Measurements from ENCODE around the gene SLC25A34. TPM values are rescaled to one million over a fixed set of nuclear protein-coding genes. Genes with fewer than 3 reads are reported as not detected.

The SLC25A34 gene
- total and polyA plus RNA-seq, 10 of the 15 experiments (the other 5 are each of a cell fraction or from before 2014, with no cell fraction given): 0.02 to 1.6 (median 0.39) TPM

DNA sequence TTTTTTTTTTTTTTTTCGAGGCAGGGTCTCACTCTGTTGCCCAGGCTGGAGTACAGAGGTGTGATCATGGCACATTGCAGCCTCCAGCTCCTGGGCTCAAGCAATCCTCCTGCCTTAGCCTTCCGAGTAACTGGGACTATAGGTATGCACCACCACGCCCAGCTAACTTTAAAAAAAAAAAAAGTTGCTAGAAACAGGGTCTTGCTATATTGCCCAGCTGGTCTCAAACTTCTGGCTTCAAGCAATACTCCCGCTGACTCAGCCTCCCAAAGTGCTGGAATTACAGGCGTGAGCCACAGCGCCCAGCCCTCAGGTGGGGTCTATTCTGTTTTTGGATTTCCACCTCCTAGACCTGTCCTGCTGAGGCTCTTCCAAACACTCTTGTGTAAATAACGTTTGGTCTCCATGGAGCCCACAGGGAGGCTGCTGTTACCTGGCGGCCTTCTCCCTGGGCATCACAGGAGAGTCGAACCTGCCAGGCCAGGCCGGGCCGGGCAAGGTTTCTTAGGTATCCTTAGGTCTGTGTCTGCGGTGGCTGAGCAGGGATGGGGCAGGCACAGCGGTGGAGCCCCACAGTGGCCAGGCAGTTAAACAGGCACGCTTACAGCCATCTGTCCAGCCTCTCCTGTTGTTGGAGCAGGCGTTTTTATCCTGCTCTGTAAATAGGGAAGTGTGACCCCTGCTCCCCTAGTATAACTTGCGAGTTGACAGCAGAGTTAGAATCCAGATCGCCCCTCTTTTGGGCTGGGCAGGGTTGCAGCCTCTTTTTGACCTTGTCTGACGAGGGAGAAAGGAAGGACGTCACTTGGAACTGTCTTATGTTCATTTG is 33.1 kb upstream of the SLC25A34 start:
- H2AFZ ChIP-seq (ENCODE audit: control insufficient read depth, low read depth, low read length): no peak overlapping the region
- FAIRE-seq (no peak), DNase-seq (ENCODE audit: low read depth, low spot score) (no peak), ATAC-seq (no peak)
- TF ChIP-seq, protein P1, sequence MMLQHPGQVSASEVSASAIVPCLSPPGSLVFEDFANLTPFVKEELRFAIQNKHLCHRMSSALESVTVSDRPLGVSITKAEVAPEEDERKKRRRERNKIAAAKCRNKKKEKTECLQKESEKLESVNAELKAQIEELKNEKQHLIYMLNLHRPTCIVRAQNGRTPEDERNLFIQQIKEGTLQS (IDR thresholded peaks at IDR 0.05; ENCODE audit: borderline replicate concordance, extremely low read depth, low read depth, low read length): no peak
- TF ChIP-seq, protein P2, sequence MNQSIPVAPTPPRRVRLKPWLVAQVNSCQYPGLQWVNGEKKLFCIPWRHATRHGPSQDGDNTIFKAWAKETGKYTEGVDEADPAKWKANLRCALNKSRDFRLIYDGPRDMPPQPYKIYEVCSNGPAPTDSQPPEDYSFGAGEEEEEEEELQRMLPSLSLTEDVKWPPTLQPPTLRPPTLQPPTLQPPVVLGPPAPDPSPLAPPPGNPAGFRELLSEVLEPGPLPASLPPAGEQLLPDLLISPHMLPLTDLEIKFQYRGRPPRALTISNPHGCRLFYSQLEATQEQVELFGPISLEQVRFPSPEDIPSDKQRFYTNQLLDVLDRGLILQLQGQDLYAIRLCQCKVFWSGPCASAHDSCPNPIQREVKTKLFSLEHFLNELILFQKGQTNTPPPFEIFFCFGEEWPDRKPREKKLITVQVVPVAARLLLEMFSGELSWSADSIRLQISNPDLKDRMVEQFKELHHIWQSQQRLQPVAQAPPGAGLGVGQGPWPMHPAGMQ (IDR thresholded peaks at IDR 0.05; ENCODE audit: borderline replicate concordance): no peak
- no peak for TF ChIP-seq NBN (IDR thresholded peaks at IDR 0.05)
- TF ChIP-seq, protein P3, sequence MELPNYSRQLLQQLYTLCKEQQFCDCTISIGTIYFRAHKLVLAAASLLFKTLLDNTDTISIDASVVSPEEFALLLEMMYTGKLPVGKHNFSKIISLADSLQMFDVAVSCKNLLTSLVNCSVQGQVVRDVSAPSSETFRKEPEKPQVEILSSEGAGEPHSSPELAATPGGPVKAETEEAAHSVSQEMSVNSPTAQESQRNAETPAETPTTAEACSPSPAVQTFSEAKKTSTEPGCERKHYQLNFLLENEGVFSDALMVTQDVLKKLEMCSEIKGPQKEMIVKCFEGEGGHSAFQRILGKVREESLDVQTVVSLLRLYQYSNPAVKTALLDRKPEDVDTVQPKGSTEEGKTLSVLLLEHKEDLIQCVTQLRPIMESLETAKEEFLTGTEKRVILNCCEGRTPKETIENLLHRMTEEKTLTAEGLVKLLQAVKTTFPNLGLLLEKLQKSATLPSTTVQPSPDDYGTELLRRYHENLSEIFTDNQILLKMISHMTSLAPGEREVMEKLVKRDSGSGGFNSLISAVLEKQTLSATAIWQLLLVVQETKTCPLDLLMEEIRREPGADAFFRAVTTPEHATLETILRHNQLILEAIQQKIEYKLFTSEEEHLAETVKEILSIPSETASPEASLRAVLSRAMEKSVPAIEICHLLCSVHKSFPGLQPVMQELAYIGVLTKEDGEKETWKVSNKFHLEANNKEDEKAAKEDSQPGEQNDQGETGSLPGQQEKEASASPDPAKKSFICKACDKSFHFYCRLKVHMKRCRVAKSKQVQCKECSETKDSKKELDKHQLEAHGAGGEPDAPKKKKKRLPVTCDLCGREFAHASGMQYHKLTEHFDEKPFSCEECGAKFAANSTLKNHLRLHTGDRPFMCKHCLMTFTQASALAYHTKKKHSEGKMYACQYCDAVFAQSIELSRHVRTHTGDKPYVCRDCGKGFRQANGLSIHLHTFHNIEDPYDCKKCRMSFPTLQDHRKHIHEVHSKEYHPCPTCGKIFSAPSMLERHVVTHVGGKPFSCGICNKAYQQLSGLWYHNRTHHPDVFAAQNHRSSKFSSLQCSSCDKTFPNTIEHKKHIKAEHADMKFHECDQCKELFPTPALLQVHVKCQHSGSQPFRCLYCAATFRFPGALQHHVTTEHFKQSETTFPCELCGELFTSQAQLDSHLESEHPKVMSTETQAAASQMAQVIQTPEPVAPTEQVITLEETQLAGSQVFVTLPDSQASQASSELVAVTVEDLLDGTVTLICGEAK (IDR thresholded peaks at IDR 0.05; ENCODE audit: borderline replicate concordance): no peak
- no peak for TF ChIP-seq SMC3 (IDR thresholded peaks at IDR 0.05; ENCODE audit: borderline replicate concordance, low read length)
- TF ChIP-seq ATF7 (IDR thresholded peaks at IDR 0.05; ENCODE audit: low read depth): no peak
- TF ChIP-seq, protein P4, sequence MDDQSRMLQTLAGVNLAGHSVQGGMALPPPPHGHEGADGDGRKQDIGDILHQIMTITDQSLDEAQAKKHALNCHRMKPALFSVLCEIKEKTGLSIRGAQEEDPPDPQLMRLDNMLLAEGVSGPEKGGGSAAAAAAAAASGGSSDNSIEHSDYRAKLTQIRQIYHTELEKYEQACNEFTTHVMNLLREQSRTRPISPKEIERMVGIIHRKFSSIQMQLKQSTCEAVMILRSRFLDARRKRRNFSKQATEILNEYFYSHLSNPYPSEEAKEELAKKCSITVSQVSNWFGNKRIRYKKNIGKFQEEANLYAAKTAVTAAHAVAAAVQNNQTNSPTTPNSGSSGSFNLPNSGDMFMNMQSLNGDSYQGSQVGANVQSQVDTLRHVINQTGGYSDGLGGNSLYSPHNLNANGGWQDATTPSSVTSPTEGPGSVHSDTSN (IDR thresholded peaks at IDR 0.05; ENCODE audit: insufficient replicate concordance, low read depth, low read length): no peak
- RAD21 ChIA-PET (ENCODE audit: unreplicated experiment): interaction anchor here (0.7 kb wide), 1 partner anchor 688 kb away, joined by 4 read pairs; no protein-coding TSS in a partner anchor
- intact Hi-C loops (cut with micrococcal nuclease; ENCODE audit: unreplicated experiment): no loop called here
- peaks cover 4% of the 10 kb centered on the region for H3K4me1 ChIP-seq (ENCODE audit: control insufficient read depth, insufficient read depth, low read length)
- H3K9me3 ChIP-seq (replicated peaks; ENCODE audit: control insufficient read depth, insufficient read depth, low read length): no peaks in the 10 kb centered on the region; the same call in 2 of the 3 replicates
- peaks cover 7% of the 10 kb centered on the region in 2 experiments for H3K36me3 ChIP-seq (ENCODE audit: control insufficient read depth in 2 of 2, insufficient read depth in 2 of 2, low read length in 1 of 2)
- peaks cover 27% of the 10 kb centered on the region for H3K79me2 ChIP-seq (ENCODE audit: control insufficient read depth, insufficient read depth, low read length)
- 92% methylated on average over 18 of the region's 19 CpGs for WGBS (ENCODE audit: insufficient coverage, insufficient replicate concordance, low lambda C conversion rate, missing lambda C conversion rate)
- H3K27me3 ChIP-seq (replicated peaks in 1 of 2; ENCODE audit: control insufficient read depth in 2 of 2, insufficient read depth in 2 of 2, low read length in 1 of 2): no peaks in the 10 kb centered on the region
- SMC1A ChIA-PET (ENCODE audit: uncharacterized antibody, unreplicated experiment): interaction anchor here (0.8 to 1.4 kb wide), 2 partner anchors 13 to 31 kb away, joined by 3 read pairs; no protein-coding TSS in a partner anchor
- no peaks in the 10 kb centered on the region for H4K20me1 ChIP-seq (ENCODE audit: control insufficient read depth, insufficient read depth)
- BruUV-seq (replicated peaks): no TSS peak
- H3K4me3 ChIP-seq: no peak overlapping the region
- H3K9ac ChIP-seq (ENCODE audit: control insufficient read depth, insufficient read depth, low read length): no peak overlapping the region
- H3K27ac ChIP-seq (ENCODE audit: control insufficient read depth, insufficient read depth): no peak overlapping the region
- POLR2A ChIA-PET: interaction anchor here (0.6 kb wide), 2 partner anchors 182 to 207 kb away, joined by 5 to 6 read pairs; no protein-coding TSS in a partner anchor
- in situ Hi-C loops (cut with MboI): no loop called here
- no peak overlapping the region for H3K4me2 ChIP-seq (ENCODE audit: control insufficient read depth, insufficient read depth)
- CTCF ChIA-PET: interaction anchor here (0.6 kb wide), 1 partner anchor 169 kb away, joined by 3 read pairs; no protein-coding TSS in a partner anchor

Data from GM12878 (cell line).